HCT116 (cell line): ENCODE data around the gene ETHE1. TPM values are rescaled to one million over a fixed set of nuclear protein-coding genes. Genes with fewer than 3 reads are reported as not detected.

Experiments used
- ATAC-seq: fragments of 200-7000 bp; cut with Tn5 transposase; 2 replicates; pipeline ENCODE4 v1.9.1; 2020; ENCODE audit warnings: mild to moderate bottlenecking, moderate library complexity
- BruUV-seq: library from RNA; stranded (reverse); fragments of 400-500 nt; replicated peaks from 2 replicates; lab custom pipeline; 2021; lab: Mats Ljungman, UMichigan
- CTCF ChIA-PET: fragments of 300-600 bp; sonication (Branson Sonifier 250); formaldehyde crosslinking; loops from one replicate; lab custom pipeline; 2021; ENCODE audit warnings: antibody characterized with exemption; lab: Charles Lee
- POLR2A ChIA-PET: fragments of 300-600, 350-600 bp; sonication (Branson Sonifier 250); formaldehyde crosslinking; loops from one replicate; lab custom pipeline; 2021; ENCODE audit warnings: antibody characterized with exemption; lab: Charles Lee
- RAD21 ChIA-PET, 2 experiments: fragments of 300-600 bp; sonication (Branson Sonifier 250); formaldehyde crosslinking; loops; one replicate each; lab custom pipeline; 2023; ENCODE audit warnings: low total read pairs in 2 of 2; ENCODE audit not compliant: uncharacterized antibody in 2 of 2, unreplicated experiment in 2 of 2, low non-redundant PET in 1 of 2; lab: Charles Lee
- DNase-seq: peaks from one replicate; pipeline ENCODE4 v3.0.0-alpha.2; 2010; ENCODE audit warnings: low read depth, low spot score
- H2AFZ ChIP-seq: fragments of 200-600 bp; shearing (Covaris generic), sonication (generic); 2 replicates; pipeline ENCODE4 v1.6.1; 2017; ENCODE audit warnings: low read depth, mixed run types, mixed read lengths, antibody characterized with exemption, low read length; ENCODE audit not compliant: poor library complexity, severe bottlenecking
- H3K27ac ChIP-seq: 2 replicates; pipeline ENCODE4 v1.5.1; 2012; ENCODE audit warnings: low read depth, low read length
- H3K27me3 ChIP-seq: fragments of 200-600 bp; sonication (generic); 2 replicates; pipeline ENCODE4 v1.6.1; 2016; ENCODE audit warnings: mixed run types, low read length, mixed read lengths; ENCODE audit not compliant: insufficient read depth
- H3K36me3 ChIP-seq, 2 experiments: fragments of 200-500 bp in 1 of 2; fragments of 200-600 bp in 1 of 2; sonication (Bioruptor generic) in 1 of 2; sonication (generic) in 1 of 2; 2 replicates each; pipeline versions ENCODE4 v1.5.1 to v1.6.1; 2014 to 2016; ENCODE audit warnings: low read length in 2 of 2, inconsistent platforms in 1 of 2, mixed read lengths in 1 of 2, mixed run types in 1 of 2; ENCODE audit not compliant: insufficient read depth in 2 of 2, control insufficient read depth in 1 of 2
- H3K4me1 ChIP-seq, 2 experiments: fragments of 200-600 bp in 1 of 2; sonication (generic) in 1 of 2; 2 replicates each; pipeline versions ENCODE4 v1.5.1 to v1.6.1; 2012 to 2017; ENCODE audit warnings: low read length in 2 of 2, inconsistent platforms in 1 of 2, mild to moderate bottlenecking in 1 of 2, mixed read lengths in 1 of 2, mixed run types in 1 of 2, moderate library complexity in 1 of 2; ENCODE audit not compliant: insufficient read depth in 2 of 2, control insufficient read depth in 1 of 2
- H3K4me2 ChIP-seq: fragments of 200-600 bp; sonication (generic); 2 replicates; pipeline ENCODE4 v1.6.1; 2017; ENCODE audit warnings: mixed run types, low read length, mixed read lengths
- H3K4me3 ChIP-seq, 2 experiments: fragments of 200-600 bp in 1 of 2; sonication (generic) in 1 of 2; replicated peaks in 1 of 2; 2 replicates each; pipeline ENCODE4 v1.5.1; 2011 to 2016; ENCODE audit warnings: low read length in 2 of 2, control low read depth in 1 of 2, low read depth in 1 of 2, mild to moderate bottlenecking in 1 of 2, mixed read lengths in 1 of 2, mixed run types in 1 of 2
- H3K79me2 ChIP-seq: fragments of 200-600 bp; sonication (generic); 2 replicates; pipeline ENCODE4 v1.6.1; 2017; ENCODE audit warnings: mild to moderate bottlenecking, mixed run types, low read length, moderate library complexity, mixed read lengths; ENCODE audit not compliant: insufficient read depth
- H3K9ac ChIP-seq: fragments of 200-600 bp; sonication (generic); 2 replicates; pipeline ENCODE4 v1.6.1; 2016; ENCODE audit warnings: low read length, mixed read lengths
- H3K9me2 ChIP-seq: fragments of 200-600 bp; sonication (generic), shearing (Covaris generic); 2 replicates; pipeline ENCODE4 v1.6.1; 2017; ENCODE audit warnings: mixed run types, mild to moderate bottlenecking, moderate library complexity; ENCODE audit not compliant: insufficient read depth
- H3K9me3 ChIP-seq, 2 experiments: fragments of 200-500 bp in 1 of 2; fragments of 200-600 bp in 1 of 2; sonication (Bioruptor generic) in 1 of 2; sonication (generic) in 1 of 2; 2 replicates each; pipeline ENCODE4 v1.6.1; 2014 to 2017; ENCODE audit warnings: low read length in 2 of 2, mixed read lengths in 2 of 2, inconsistent platforms in 1 of 2, low read depth in 1 of 2, mild to moderate bottlenecking in 1 of 2, mixed run types in 1 of 2, moderate library complexity in 1 of 2; ENCODE audit not compliant: control insufficient read depth in 1 of 2, insufficient read depth in 1 of 2
- H4K20me1 ChIP-seq: fragments of 200-600 bp; sonication (generic), shearing (Covaris generic); 2 replicates; pipeline ENCODE4 v1.6.1; 2017; ENCODE audit warnings: mixed run types, mild to moderate bottlenecking, moderate library complexity; ENCODE audit not compliant: insufficient read depth
- ELF1 ChIP-seq: IDR thresholded peaks from 2 replicates; pipeline ENCODE4 v1.6.1; 2012; ENCODE audit warnings: low read depth, borderline replicate concordance
- POLR2AphosphoS5 ChIP-seq: IDR thresholded peaks from 2 replicates; pipeline ENCODE4 v1.6.1; 2011; ENCODE audit warnings: mild to moderate bottlenecking, low read depth, low read length, moderate library complexity
- SIN3A ChIP-seq: IDR thresholded peaks from 2 replicates; pipeline ENCODE4 v1.6.1; 2012; ENCODE audit warnings: low read depth
- intact Hi-C: fragments of 100-400 bp; cut with micrococcal nuclease; formaldehyde crosslinking; loops from 2 replicates; pipeline ENCODE4 v1.10.0; 2022
- total RNA-seq: library from RNA; stranded (reverse); gene quantifications from one replicate; pipeline ENCODE4 v1.2.1, GENCODE V29; 2021; ENCODE audit not compliant: unreplicated experiment
- TF ChIP-seq, protein P1 (sequence below): IDR thresholded peaks from 2 replicates; pipeline ENCODE4 v1.6.1; 2012
- TF ChIP-seq, protein P2 (sequence below): IDR thresholded peaks from 2 replicates; pipeline ENCODE4 v1.6.1; 2012
- TF ChIP-seq, protein P3 (sequence below): IDR thresholded peaks from 2 replicates; pipeline ENCODE4 v1.6.1; 2012; ENCODE audit warnings: low read depth

Gene ETHE1
- total RNA-seq, 1 experiment from 2014 or later: 64.3 TPM

DNA sequence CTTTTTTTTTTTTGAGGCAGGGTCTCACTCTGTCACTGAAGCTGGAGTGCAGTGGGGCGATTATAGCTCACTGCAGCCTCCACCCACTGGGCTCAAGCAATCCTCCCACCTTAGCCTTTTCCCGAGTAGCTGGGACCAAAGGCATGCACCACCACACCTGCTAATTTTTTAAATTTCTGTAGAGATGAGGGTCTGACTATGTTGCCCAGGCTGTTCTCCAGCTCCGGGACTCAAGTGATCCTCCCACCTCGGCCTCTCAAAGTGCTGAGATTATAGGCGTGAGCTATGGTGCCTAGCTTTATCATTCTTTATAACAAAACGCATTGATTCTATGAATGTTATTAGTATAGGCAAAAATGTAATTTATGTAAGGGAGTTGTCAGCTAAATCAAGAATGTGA, 43.7 kb downstream of the ETHE1 start:
- no TSS peak for BruUV-seq
- Histone ChIP-seq H2AFZ (no peak overlapping the region), H3K9me2 (no peaks in the 10 kb centered on the region), H3K27me3 (no peaks in the 10 kb centered on the region), H3K4me1 (no peaks in the 10 kb centered on the region), H3K4me2 (no peak overlapping the region), H3K9me3 (no peaks in the 10 kb centered on the region), H3K36me3 (no peaks in the 10 kb centered on the region), H3K79me2 (no peaks in the 10 kb centered on the region), H3K4me3 (no peak overlapping the region), H3K27ac (no peak overlapping the region), H3K9ac (no peak overlapping the region), H4K20me1 (no peaks in the 10 kb centered on the region)
- intact Hi-C loops: no loop called here
- ChIA-PET POLR2A (interaction anchor here (0.6 kb wide), 1 partner anchor 27 kb away, joined by 3 read pairs; no protein-coding TSS in a partner anchor), RAD21 (no interaction called here), CTCF (no interaction called here)
- DNase-seq: no peak
- TF ChIP-seq SIN3A (no peak), POLR2AphosphoS5 (no peak), ELF1 (no peak)
- TF ChIP-seq, protein P1, sequence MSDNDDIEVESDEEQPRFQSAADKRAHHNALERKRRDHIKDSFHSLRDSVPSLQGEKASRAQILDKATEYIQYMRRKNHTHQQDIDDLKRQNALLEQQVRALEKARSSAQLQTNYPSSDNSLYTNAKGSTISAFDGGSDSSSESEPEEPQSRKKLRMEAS: no peak
- TF ChIP-seq, protein P2, sequence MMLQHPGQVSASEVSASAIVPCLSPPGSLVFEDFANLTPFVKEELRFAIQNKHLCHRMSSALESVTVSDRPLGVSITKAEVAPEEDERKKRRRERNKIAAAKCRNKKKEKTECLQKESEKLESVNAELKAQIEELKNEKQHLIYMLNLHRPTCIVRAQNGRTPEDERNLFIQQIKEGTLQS: no peak
- TF ChIP-seq, protein P3, sequence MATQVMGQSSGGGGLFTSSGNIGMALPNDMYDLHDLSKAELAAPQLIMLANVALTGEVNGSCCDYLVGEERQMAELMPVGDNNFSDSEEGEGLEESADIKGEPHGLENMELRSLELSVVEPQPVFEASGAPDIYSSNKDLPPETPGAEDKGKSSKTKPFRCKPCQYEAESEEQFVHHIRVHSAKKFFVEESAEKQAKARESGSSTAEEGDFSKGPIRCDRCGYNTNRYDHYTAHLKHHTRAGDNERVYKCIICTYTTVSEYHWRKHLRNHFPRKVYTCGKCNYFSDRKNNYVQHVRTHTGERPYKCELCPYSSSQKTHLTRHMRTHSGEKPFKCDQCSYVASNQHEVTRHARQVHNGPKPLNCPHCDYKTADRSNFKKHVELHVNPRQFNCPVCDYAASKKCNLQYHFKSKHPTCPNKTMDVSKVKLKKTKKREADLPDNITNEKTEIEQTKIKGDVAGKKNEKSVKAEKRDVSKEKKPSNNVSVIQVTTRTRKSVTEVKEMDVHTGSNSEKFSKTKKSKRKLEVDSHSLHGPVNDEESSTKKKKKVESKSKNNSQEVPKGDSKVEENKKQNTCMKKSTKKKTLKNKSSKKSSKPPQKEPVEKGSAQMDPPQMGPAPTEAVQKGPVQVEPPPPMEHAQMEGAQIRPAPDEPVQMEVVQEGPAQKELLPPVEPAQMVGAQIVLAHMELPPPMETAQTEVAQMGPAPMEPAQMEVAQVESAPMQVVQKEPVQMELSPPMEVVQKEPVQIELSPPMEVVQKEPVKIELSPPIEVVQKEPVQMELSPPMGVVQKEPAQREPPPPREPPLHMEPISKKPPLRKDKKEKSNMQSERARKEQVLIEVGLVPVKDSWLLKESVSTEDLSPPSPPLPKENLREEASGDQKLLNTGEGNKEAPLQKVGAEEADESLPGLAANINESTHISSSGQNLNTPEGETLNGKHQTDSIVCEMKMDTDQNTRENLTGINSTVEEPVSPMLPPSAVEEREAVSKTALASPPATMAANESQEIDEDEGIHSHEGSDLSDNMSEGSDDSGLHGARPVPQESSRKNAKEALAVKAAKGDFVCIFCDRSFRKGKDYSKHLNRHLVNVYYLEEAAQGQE: no peak
- no peak for ATAC-seq
